DMS 273 treated with DMSO at 0.1 percent for 48 hours (cell line): Measurements from ENCODE around the gene PDE8A.
"Not testable (repeated sequence)": the region's sequence is repeated elsewhere in the genome, so short reads cannot be mapped to it uniquely, and the experiment has no call there.

ENCODE experiments used
- DNase-seq: peaks from one replicate; lab custom pipeline; 2025; lab: John Stamatoyannopoulos, UW

Gene PDE8A

GRCh38 chr15:85172846-85173490 lies 191.3 kb downstream of the PDE8A start:
- no peak for DNase-seq

- not testable (repeated sequence) for DNase-seq
Observed at GRCh38 chr15:85173630-85174029, 192.0 kb downstream of the PDE8A start.

GRCh38 chr15:85174521-85174920 lies 192.9 kb downstream of the PDE8A start:
- no peak for DNase-seq

GRCh38 chr15:85177042-85177515 lies 195.4 kb downstream of the PDE8A start:
- DNase-seq = peak; percentile 18

- no peak for DNase-seq
Observed at GRCh38 chr15:85178308-85178707, 196.7 kb downstream of the PDE8A start.

GRCh38 chr15:85179700-85180099 lies 198.0 kb downstream of the PDE8A start:
- DNase-seq = no peak

- DNase-seq = not testable (repeated sequence)
Observed at GRCh38 chr15:85185350-85185749, 203.7 kb downstream of the PDE8A start.

GRCh38 chr15:85188171-85188577 lies 206.5 kb downstream of the PDE8A start:
- DNase-seq = not testable (repeated sequence)
